Neural progenitor cell (in vitro differentiated cells): ENCODE measurements around the gene PEX5L. TPM values are rescaled to one million over a fixed set of nuclear protein-coding genes. Genes with fewer than 3 reads are reported as not detected.
A peak's percentile ranks its signal among the peaks of the same experiment; 100 is the strongest.

Experiments used
- DNase-seq: peaks from one replicate; pipeline ENCODE4 v3.0.0-alpha.2; 2016; ENCODE audit warnings: low spot score
- H2AFZ ChIP-seq: fragments of 200-600 bp; sonication (generic); replicated peaks from 2 replicates; pipeline ENCODE4 v1.6.1; 2016; ENCODE audit warnings: antibody characterized with exemption
- H3F3A ChIP-seq: fragments of 200-600 bp; sonication (generic); 2 replicates; pipeline ENCODE4 v1.6.1; 2016; ENCODE audit warnings: antibody characterized with exemption, low read depth
- H3K27ac ChIP-seq: fragments of 200-600 bp; sonication (generic); 2 replicates; pipeline ENCODE4 v1.5.1; 2016; ENCODE audit warnings: mild to moderate bottlenecking
- H3K27me3 ChIP-seq: fragments of 200-600 bp; sonication (generic); 2 replicates; pipeline ENCODE4 v1.6.1; 2016; ENCODE audit warnings: mild to moderate bottlenecking, moderate library complexity
- H3K36me3 ChIP-seq: fragments of 200-600 bp; sonication (generic); 2 replicates; pipeline ENCODE4 v1.5.1; 2016
- H3K4me1 ChIP-seq: fragments of 200-600 bp; sonication (generic); 2 replicates; pipeline ENCODE4 v1.6.1; 2016; ENCODE audit warnings: mixed run types
- H3K4me2 ChIP-seq: fragments of 200-600 bp; sonication (generic); 2 replicates; pipeline ENCODE4 v1.6.1; 2016
- H3K4me3 ChIP-seq: fragments of 200-600 bp; sonication (generic); 2 replicates; pipeline ENCODE4 v1.5.1; 2016
- H3K79me2 ChIP-seq: fragments of 200-600 bp; sonication (generic); 2 replicates; pipeline ENCODE4 v1.6.1; 2016; ENCODE audit warnings: low read depth
- H3K9ac ChIP-seq: fragments of 200-600 bp; sonication (generic); 2 replicates; pipeline ENCODE4 v1.6.1; 2016
- H3K9me3 ChIP-seq: fragments of 200-600 bp; sonication (generic); 2 replicates; pipeline ENCODE4 v1.5.1; 2016; ENCODE audit warnings: low read depth
- H4K20me1 ChIP-seq: fragments of 200-600 bp; sonication (generic); 2 replicates; pipeline ENCODE4 v1.6.1; 2016; ENCODE audit warnings: low read depth
- H3K27ac Mint-ChIP-seq: 3 replicates; pipeline ENCODE4 v1.8.0; 2021; ENCODE audit warnings: mixed read lengths
- H3K27me3 Mint-ChIP-seq: 2 replicates; pipeline ENCODE4 v1.8.0; 2022; ENCODE audit warnings: low read depth, mild to moderate bottlenecking, inconsistent platforms, moderate library complexity, mixed read lengths; ENCODE audit not compliant: insufficient read depth
- H3K36me3 Mint-ChIP-seq: 3 replicates; pipeline ENCODE4 v1.8.0; 2021; ENCODE audit warnings: mixed read lengths
- H3K4me1 Mint-ChIP-seq: 3 replicates; pipeline ENCODE4 v1.8.0; 2021; ENCODE audit warnings: mixed read lengths
- H3K4me3 Mint-ChIP-seq: 3 replicates; pipeline ENCODE4 v1.8.0; 2021; ENCODE audit warnings: mild to moderate bottlenecking, moderate library complexity, mixed read lengths
- H3K9me3 Mint-ChIP-seq: 3 replicates; pipeline ENCODE4 v1.8.0; 2020; ENCODE audit warnings: mixed read lengths
- EZH2 ChIP-seq: fragments of 200-600 bp; sonication (generic); IDR thresholded peaks from 2 replicates; pipeline ENCODE4 v1.6.1; 2017; ENCODE audit warnings: antibody characterized with exemption, mild to moderate bottlenecking, moderate library complexity
- EZH2phosphoT487 ChIP-seq: fragments of 200-600 bp; sonication (generic); IDR thresholded peaks from 2 replicates; pipeline ENCODE4 v1.6.1; 2017; ENCODE audit warnings: antibody characterized with exemption
- total RNA-seq: library from RNA; depleted of rRNA; stranded (reverse); fragments of >200 nt; gene quantifications from 2 replicates; pipeline ENCODE4 v1.2.3, GENCODE V29; 2015; ENCODE audit warnings: low replicate concordance
- TF ChIP-seq, protein P1 (sequence below): fragments of 200-600 bp; sonication (generic); IDR thresholded peaks from 2 replicates; pipeline ENCODE4 v1.5.1; 2017; ENCODE audit warnings: antibody characterized with exemption, mild to moderate bottlenecking

Gene PEX5L
- total RNA-seq, 1 donor from 2014 or later: 0.90 TPM

GRCh38 chr3:179882292-179882691 lies 154.4 kb downstream of the PEX5L start:
- no peaks in the 10 kb centered on the region for H3K79me2 ChIP-seq
- Mint-ChIP-seq H3K27me3 (peaks cover 3% of the 10 kb centered on the region), H3K4me1 (peaks cover 42% of the 10 kb centered on the region), H3K4me3 (no peak overlapping the region), H3K36me3 (no peaks in the 10 kb centered on the region), H3K27ac (no peak overlapping the region), H3K9me3 (no peaks in the 10 kb centered on the region)
- no peaks in the 10 kb centered on the region for H3K27me3 ChIP-seq
- H3F3A ChIP-seq: peaks cover 35% of the 10 kb centered on the region
- no peak overlapping the region for H3K9ac ChIP-seq
- H3K4me3 ChIP-seq: no peak overlapping the region
- peak; percentile 86 for DNase-seq
- no peaks in the 10 kb centered on the region for H3K36me3 ChIP-seq
- H3K4me2 ChIP-seq: peak overlapping the region; percentile 70
- peaks cover 47% of the 10 kb centered on the region for H3K4me1 ChIP-seq
- TF ChIP-seq, protein P1, sequence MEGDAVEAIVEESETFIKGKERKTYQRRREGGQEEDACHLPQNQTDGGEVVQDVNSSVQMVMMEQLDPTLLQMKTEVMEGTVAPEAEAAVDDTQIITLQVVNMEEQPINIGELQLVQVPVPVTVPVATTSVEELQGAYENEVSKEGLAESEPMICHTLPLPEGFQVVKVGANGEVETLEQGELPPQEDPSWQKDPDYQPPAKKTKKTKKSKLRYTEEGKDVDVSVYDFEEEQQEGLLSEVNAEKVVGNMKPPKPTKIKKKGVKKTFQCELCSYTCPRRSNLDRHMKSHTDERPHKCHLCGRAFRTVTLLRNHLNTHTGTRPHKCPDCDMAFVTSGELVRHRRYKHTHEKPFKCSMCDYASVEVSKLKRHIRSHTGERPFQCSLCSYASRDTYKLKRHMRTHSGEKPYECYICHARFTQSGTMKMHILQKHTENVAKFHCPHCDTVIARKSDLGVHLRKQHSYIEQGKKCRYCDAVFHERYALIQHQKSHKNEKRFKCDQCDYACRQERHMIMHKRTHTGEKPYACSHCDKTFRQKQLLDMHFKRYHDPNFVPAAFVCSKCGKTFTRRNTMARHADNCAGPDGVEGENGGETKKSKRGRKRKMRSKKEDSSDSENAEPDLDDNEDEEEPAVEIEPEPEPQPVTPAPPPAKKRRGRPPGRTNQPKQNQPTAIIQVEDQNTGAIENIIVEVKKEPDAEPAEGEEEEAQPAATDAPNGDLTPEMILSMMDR: no peak
- TF ChIP-seq EZH2 (no peak), EZH2phosphoT487 (no peak)
- H2AFZ ChIP-seq: no peak overlapping the region
- H3K9me3 ChIP-seq: no peaks in the 10 kb centered on the region
- H4K20me1 ChIP-seq: no peaks in the 10 kb centered on the region
- peak overlapping the region; percentile 89 for H3K27ac ChIP-seq

DNA sequence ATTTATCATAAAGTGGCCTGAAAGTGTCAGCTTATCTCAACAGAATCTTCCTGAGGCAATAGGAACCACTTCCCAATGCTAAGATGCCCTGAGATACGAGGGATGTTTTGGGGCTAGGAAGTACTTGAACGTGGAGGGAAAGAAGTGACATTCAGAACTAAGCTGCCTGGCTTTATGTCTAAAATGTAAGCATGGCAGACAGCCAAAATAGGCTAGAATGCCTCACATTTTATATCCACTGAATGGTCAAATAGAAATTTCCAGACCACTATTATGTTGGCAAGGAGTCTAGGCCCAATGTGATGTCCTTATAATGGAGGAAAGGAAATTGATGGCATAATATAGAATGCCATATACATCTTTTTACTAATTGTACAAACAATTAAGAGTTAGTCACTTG lies 154.9 kb downstream of the PEX5L start:
- peaks cover 3% of the 10 kb centered on the region for H3K27me3 Mint-ChIP-seq
- no peak for DNase-seq
- peak overlapping the region; percentile 70 for H3K4me2 ChIP-seq
- H3K4me1 Mint-ChIP-seq: peaks cover 37% of the 10 kb centered on the region
- H3K4me1 ChIP-seq: peaks cover 42% of the 10 kb centered on the region
- H3K27me3 ChIP-seq: no peaks in the 10 kb centered on the region
- H4K20me1 ChIP-seq: no peaks in the 10 kb centered on the region
- H2AFZ ChIP-seq: peak overlapping the region; percentile 91
- H3K4me3 ChIP-seq: no peak overlapping the region
- no peak overlapping the region for H3K27ac Mint-ChIP-seq
- no peaks in the 10 kb centered on the region for H3K9me3 ChIP-seq
- H3K36me3 Mint-ChIP-seq: no peaks in the 10 kb centered on the region
- no peak overlapping the region for H3K9ac ChIP-seq
- H3K36me3 ChIP-seq: no peaks in the 10 kb centered on the region
- H3K4me3 Mint-ChIP-seq: no peak overlapping the region
- TF ChIP-seq, protein P1: no peak
- TF ChIP-seq EZH2phosphoT487 (no peak), EZH2 (no peak)
- no peaks in the 10 kb centered on the region for H3K79me2 ChIP-seq
- peaks cover 35% of the 10 kb centered on the region for H3F3A ChIP-seq
- H3K9me3 Mint-ChIP-seq: no peaks in the 10 kb centered on the region
- H3K27ac ChIP-seq: peak overlapping the region; percentile 89

- Mint-ChIP-seq H3K27ac (no peak overlapping the region), H3K4me3 (no peak overlapping the region), H3K4me1 (peaks cover 27% of the 10 kb centered on the region), H3K9me3 (no peaks in the 10 kb centered on the region), H3K36me3 (no peaks in the 10 kb centered on the region), H3K27me3 (peaks cover 3% of the 10 kb centered on the region)
- DNase-seq: peak; percentile 53
- H3K4me3 ChIP-seq: no peak overlapping the region
- peak overlapping the region; percentile 70 for H3K4me2 ChIP-seq
- TF ChIP-seq EZH2phosphoT487: no peak
- TF ChIP-seq EZH2: no peak
- TF ChIP-seq, protein P1: no peak
- no peaks in the 10 kb centered on the region for H3K27me3 ChIP-seq
- H3K36me3 ChIP-seq: no peaks in the 10 kb centered on the region
- no peaks in the 10 kb centered on the region for H3K9me3 ChIP-seq
- H4K20me1 ChIP-seq: no peaks in the 10 kb centered on the region
- peaks cover 32% of the 10 kb centered on the region for H3K4me1 ChIP-seq
- H3K9ac ChIP-seq: no peak overlapping the region
- H3F3A ChIP-seq: peaks cover 35% of the 10 kb centered on the region
- peak overlapping the region; percentile 91 for H2AFZ ChIP-seq
- peak overlapping the region; percentile 89 for H3K27ac ChIP-seq
- no peaks in the 10 kb centered on the region for H3K79me2 ChIP-seq
Observed at GRCh38 chr3:179880868-179881267, 155.9 kb downstream of the PEX5L start.
